Fibroblast of skin of right biceps (primary cell): ENCODE measurements around the gene UBB.
"Not testable (repeated sequence)": the region's sequence is repeated elsewhere in the genome, so short reads cannot be mapped to it uniquely, and the experiment has no call there.

Experiments used
- DNase-seq: peaks from one replicate; pipeline ENCODE4 v3.0.0-alpha.2; 2013

Gene UBB

GRCh38 chr17:16377941-16378341, 3.0 kb upstream of the UBB start:
- DNase-seq = peak; percentile 18

DNA sequence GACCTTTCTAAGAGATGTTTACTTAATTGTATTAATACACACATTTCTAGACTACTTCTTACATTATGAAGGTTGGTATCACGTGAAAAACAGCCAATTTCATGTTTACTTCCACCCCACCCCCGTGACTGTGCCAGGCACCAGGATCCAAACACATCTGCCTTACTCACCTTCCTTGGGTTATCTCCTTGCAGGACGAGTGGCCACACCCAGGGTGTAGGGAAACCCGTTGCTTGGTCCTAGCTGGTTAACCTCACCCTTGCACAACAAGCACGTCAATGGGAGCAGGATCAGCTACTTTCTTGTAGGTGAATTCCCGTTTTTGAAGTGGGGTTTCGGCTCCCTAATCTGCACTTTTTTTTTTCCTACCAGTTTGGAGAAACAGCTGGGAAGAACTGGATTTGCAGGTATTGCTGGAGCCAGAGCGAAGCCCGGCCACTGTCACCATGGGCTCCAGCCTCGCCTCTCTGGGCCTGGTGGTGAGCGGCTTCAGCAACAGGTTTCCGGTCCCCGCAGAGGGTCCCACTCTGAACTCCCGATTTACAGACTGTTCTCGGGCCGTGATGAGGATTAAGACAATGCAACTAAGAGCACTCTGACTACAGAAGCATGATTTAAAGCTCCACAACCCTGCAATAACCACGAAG, 2.1 kb upstream of the UBB start:
- no peak for DNase-seq

DNA sequence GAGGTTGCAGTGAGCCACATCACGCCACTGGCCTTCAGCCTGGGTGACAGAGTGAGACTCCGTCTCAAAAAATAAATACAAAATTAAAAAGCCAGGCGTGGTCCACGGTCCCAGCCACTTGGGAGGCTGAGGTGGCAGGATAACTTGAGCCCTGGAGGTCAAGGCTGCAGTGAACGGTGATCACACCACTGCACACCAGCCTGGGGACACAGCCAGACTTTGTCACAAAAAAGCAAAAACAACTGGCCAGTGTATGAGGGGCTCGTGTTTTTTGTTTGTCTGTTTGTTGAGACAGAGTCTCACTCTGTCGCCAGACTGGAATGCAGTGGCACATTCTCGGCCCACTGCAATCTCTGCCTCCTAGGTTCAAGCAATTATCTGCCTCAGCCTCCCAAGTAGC, 1.2 kb upstream of the UBB start:
- DNase-seq = no peak

DNA sequence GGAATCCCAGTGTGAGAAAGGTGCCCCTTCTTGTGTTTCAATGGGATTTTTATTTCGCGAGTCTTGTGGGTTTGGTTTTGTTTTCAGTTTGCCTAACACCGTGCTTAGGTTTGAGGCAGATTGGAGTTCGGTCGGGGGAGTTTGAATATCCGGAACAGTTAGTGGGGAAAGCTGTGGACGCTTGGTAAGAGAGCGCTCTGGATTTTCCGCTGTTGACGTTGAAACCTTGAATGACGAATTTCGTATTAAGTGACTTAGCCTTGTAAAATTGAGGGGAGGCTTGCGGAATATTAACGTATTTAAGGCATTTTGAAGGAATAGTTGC, 567 bp downstream of the UBB start:
- peak; percentile 14 for DNase-seq

- DNase-seq = no peak
Measured at GRCh38 chr17:16383216-16383615, 2.3 kb downstream of the UBB start.

GRCh38 chr17:16383772-16384287, 2.9 kb downstream of the UBB start:
- DNase-seq = no peak

GRCh38 chr17:16384557-16384956, 3.7 kb downstream of the UBB start:
- DNase-seq = no peak

DNA sequence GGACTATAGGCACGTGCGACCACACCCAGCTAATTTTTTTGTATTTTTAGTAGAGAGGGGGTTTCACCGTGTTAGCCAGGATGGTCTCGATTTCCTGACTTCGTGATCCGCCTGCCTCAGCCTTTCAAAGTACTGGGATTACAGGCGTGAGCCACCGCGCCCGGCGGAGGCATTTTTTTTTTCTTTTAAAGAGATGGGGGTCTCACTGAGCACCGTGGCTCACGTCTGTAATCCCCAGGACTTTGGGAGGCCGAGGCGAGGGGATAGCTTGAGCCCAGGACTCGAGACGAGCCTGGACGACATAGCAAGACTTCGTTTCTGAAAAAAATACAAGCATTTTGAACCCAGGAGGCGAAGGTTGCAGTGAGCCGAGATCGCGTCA, 5.2 kb downstream of the UBB start:
- not testable (repeated sequence) for DNase-seq

GRCh38 chr17:16391451-16391850, 10.6 kb downstream of the UBB start:
- no peak for DNase-seq

DNA sequence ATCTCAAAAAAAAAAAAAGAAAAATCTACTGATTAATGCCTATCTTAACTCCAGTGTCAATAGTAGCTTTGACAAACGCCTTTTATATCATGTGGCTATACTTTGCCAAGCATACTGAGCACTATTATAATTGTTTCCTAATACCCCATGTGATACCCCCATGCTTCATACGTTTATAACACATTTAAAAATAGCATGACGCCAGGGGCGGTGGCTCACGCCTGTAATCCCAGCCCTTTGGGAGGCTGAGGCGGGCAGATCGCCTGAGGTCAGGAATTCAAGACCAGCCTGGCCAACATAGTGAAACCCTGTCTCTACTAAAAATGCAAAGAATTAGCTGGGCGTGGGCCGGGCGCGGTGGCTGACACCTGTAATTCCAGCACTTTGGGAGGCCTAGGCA, 11.6 kb downstream of the UBB start:
- DNase-seq = not testable (repeated sequence)

DNA sequence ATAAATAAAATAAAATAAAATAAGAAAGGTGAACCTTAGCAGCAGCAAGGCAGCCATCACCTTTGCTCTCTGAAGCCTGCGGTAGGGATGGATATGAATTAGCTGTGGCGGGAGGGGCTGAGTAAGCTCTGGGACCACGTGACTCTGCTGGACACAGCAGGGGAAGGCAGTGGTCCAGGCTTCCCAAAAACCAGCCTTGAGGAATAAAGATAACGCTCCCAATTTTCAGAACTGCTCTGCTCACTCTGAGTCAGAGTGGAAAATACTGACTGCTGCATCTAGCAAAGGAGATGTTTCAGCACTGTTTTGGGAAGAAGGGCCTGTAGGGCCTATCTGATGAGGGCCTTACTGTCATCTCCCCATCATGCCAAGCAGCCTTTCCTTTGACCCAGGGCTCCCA, 15.0 kb downstream of the UBB start:
- DNase-seq = not testable (repeated sequence)

GRCh38 chr17:16396693-16397092, 15.8 kb downstream of the UBB start:
- DNase-seq = not testable (repeated sequence)

DNA sequence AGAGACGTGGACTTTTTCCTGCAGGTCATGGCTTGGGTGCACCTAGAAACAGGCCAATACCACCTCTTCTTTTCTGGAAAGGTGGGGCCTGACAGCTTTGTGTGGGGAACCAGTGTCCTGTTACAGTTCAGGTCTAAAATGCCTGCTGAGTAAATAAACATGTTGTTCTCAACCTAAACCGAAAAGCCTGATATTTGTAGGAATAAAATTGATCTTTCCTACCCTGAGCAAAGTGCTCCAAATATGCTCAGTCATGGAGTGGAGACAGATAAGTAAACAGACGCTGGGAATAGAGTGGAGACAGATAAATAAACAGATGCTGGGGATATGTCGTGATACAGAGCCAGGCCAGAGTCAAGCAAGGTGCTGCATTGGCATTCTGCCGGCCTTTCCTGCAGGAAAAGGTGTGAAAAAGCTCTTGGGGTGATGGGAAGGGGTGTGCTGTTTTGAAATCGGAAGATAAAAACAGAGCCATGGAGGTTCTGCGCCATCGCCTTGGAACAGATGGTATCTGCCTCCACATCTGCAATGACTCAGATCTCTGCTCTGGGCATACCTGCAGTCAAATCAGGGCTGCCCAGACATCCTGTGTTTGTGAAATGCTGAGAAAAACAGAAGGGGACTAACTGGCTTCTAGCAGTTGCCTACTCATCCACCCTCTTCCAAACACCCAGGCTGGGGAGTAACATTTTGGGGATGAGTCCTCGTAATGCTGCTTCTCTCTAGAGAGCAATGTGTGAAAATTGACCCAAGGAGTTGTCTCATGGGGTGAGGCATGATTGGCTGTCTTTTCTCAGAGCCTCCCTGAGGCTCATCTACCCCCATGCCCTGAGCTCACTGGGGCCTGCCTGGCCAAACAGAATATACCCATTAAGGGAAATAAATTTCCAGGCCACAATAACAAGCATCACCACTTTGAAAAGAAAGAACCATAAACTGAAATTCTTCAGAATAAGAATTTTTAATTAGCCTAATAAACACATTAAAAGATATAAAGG, 17.7 kb downstream of the UBB start:
- peak; percentile 5 for DNase-seq

GRCh38 chr17:16403847-16404246, 23.0 kb downstream of the UBB start:
- DNase-seq = not testable (repeated sequence)

GRCh38 chr17:16406742-16407674, 26.1 kb downstream of the UBB start:
- peak; percentile 33 for DNase-seq

DNA sequence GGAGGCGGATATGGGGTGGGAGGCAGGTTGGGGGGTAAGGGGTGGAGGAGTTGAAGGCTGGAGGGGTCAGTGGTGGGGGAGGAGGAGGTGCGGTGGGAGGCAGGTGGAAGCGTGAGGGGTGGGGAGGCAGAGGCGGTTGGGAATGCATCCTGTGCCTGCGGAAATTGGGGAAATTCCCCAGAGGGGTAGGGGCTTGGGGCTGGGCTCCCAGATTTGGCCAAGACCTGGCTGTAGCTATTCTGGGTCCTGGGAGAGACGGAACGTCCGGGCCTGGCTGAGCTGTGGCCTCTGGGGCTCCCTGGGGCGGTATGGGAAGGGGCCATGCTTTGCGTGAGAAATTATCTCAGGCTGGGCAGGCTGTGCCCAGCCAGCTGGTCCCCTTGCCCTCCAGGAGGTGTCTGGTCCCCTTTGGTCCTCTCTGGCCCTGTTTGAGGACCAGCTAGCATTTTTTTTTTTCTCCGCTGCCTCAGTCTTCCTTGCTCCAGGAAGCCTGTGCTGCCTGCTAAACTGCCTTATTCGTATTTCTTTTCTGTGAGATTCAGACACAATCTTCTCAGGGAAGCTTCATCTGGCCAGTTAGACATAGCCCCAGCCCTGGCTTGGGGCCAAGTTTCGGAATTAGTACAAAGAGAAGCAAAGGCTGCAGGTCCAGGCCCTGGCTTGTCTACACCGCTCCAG, 27.2 kb downstream of the UBB start:
- DNase-seq = peak; percentile 38

- no peak for DNase-seq
Measured at GRCh38 chr17:16415031-16415924, 34.4 kb downstream of the UBB start, which contains the start of gene TRPV2. TSS of gene TRPV2 (plus strand) at chr17:16415571. CDS start at chr17:16417669, 2,098 bp downstream.

GRCh38 chr17:16417399-16417798, 36.5 kb downstream of the UBB start:
- DNase-seq = no peak

DNA sequence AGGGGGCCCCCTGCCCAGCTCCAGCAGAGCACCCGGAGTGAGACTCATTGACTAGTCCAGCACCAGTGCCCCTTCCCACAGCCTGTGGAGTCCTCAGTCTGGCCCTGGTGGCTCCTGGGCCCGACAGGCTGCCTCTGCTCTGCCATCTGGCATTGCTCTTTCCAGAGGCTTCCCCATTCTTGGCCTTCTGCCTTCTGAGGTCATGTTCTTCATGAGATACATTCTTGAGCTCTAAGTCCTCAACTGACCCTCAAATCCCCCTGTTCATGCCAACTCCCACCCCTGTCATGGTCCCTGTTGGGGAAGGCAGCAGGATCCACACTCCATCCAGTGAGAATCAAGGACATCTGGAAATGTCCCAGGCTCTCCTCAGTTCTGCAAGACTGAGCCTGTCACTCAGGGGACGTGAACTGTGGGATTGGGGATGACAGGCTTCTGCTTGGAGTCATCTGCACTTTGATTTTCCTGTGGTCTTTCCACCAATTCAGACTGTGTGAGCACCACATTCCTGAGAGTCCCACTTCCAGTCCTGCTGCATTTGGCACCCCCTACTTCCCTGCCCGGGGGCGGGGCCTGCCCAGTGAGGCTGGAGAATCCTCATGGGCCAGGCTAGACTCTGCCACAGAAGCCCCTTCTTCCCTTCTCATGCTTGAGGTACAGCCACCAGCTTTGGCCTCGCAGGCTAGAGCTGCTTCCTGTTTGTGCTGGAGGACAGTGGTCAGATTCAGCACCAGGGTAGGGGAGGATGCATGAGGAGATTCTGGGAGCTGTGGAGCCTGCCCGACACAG, 37.2 kb downstream of the UBB start:
- DNase-seq = peak; percentile 76

GRCh38 chr17:16418685-16419068, 37.8 kb downstream of the UBB start:
- no peak for DNase-seq
